HK-2 (cell line): ENCODE measurements around the gene VWA1.
"Not testable (repeated sequence)": the region's sequence is repeated elsewhere in the genome, so short reads cannot be mapped to it uniquely, and the experiment has no call there.

ENCODE experiments used
- DNase-seq: peaks from one replicate; pipeline ENCODE4 v3.0.0-alpha.2; 2018; ENCODE audit not compliant: unreplicated experiment

Gene VWA1

GRCh38 chr1:1484976-1485750 lies 49.7 kb downstream of the VWA1 start:
- not testable (repeated sequence) for DNase-seq

- DNase-seq, result not testable (repeated sequence)
Observed at GRCh38 chr1:1485755-1486317, 50.3 kb downstream of the VWA1 start.

GRCh38 chr1:1487701-1488100 lies 52.2 kb downstream of the VWA1 start:
- no peak for DNase-seq

GRCh38 chr1:1489231-1489630 lies 53.7 kb downstream of the VWA1 start:
- DNase-seq, result no peak

GRCh38 chr1:1489861-1490260 lies 54.4 kb downstream of the VWA1 start:
- no peak for DNase-seq

- DNase-seq, result no peak
Observed at GRCh38 chr1:1490633-1491230, 55.2 kb downstream of the VWA1 start.

- DNase-seq, result no peak
Observed at GRCh38 chr1:1491601-1492000, 56.1 kb downstream of the VWA1 start.
